Subcutaneous adipose tissue (tissue), 4 donors: ENCODE data around the gene RASD2. TPM values are rescaled to one million over a fixed set of nuclear protein-coding genes. Genes with fewer than 3 reads are reported as not detected.

Source experiments
- CTCF ChIP-seq: fragments of 450-650 bp; IDR thresholded peaks from one replicate; pipeline ENCODE4 v1.5.1; 2016; ENCODE audit warnings: low read depth, mild to moderate bottlenecking, control low read depth, antibody characterized with exemption, moderate library complexity
- total RNA-seq, 4 donors: library from RNA; depleted of rRNA; stranded (reverse); fragments of >200 nt; gene quantifications; one replicate each; pipeline ENCODE4 v1.1.0, GENCODE V29; 2016

The RASD2 gene
- total RNA-seq, 4 donors from 2014 or later = 0.16 to 1.9 (median 0.31) TPM

GRCh38 chr22:35516723-35517122 is 23.9 kb upstream of the RASD2 start:
- no peak for TF ChIP-seq CTCF

- no peak for TF ChIP-seq CTCF
Observed at GRCh38 chr22:35517207-35517606, 23.4 kb upstream of the RASD2 start.

- TF ChIP-seq CTCF = no peak
Observed at GRCh38 chr22:35517769-35518530, 22.7 kb upstream of the RASD2 start.

- TF ChIP-seq CTCF = no peak
Observed at GRCh38 chr22:35518811-35519210, 21.8 kb upstream of the RASD2 start.

GRCh38 chr22:35519306-35520000 is 21.2 kb upstream of the RASD2 start:
- no peak for TF ChIP-seq CTCF

- TF ChIP-seq CTCF = no peak
Observed at GRCh38 chr22:35521358-35522224, 19.0 kb upstream of the RASD2 start.
